ENCODE data around the gene PRDM11.

GRCh38 chr11:45143494-45143893 is 2.9 kb upstream of the PRDM11 start:
- TF ChIP-seq CTCF (IDR thresholded peaks at IDR 0.05; ENCODE audit: low read depth, low read length, missing input control), result no peak
- no peak for TF ChIP-seq TAF1 (conservative IDR thresholded peaks at IDR 0.05)
- TF ChIP-seq SP1 (IDR thresholded peaks at IDR 0.05), result no peak

Measured in liver (tissue), 3 donors.